Right forelimb (tissue), 1 donor: Measurements from ENCODE around the gene NFE2L2.
"Not testable (repeated sequence)": the region's sequence is repeated elsewhere in the genome, so short reads cannot be mapped to it uniquely, and the experiment has no call there.

Source experiments
- DNase-seq: peaks from one replicate; pipeline ENCODE4 v3.0.0-alpha.2; 2018

The NFE2L2 gene

GRCh38 chr2:177255227-177255601 is 9.3 kb downstream of the NFE2L2 start:
- no peak for DNase-seq

GRCh38 chr2:177254433-177255226 is 9.9 kb downstream of the NFE2L2 start:
- DNase-seq, result no peak

- DNase-seq, result no peak
These were observed 10.8 kb downstream of the NFE2L2 start for GRCh38 chr2:177253704-177254103.

- DNase-seq, result no peak
These were observed 11.6 kb downstream of the NFE2L2 start for GRCh38 chr2:177252808-177253531.

GRCh38 chr2:177251165-177251542 is 13.4 kb downstream of the NFE2L2 start:
- DNase-seq, result no peak

GRCh38 chr2:177250461-177250860 is 14.1 kb downstream of the NFE2L2 start:
- no peak for DNase-seq

- no peak for DNase-seq
These were observed 15.5 kb downstream of the NFE2L2 start for GRCh38 chr2:177249038-177249437.

GRCh38 chr2:177247693-177248262 is 16.7 kb downstream of the NFE2L2 start:
- no peak for DNase-seq

GRCh38 chr2:177246523-177247030 is 17.9 kb downstream of the NFE2L2 start:
- DNase-seq, result not testable (repeated sequence)

- DNase-seq, result no peak
These were observed 18.5 kb downstream of the NFE2L2 start for GRCh38 chr2:177246000-177246399.

GRCh38 chr2:177245010-177245422 is 19.5 kb downstream of the NFE2L2 start:
- DNase-seq, result no peak

GRCh38 chr2:177244244-177244771 is 20.2 kb downstream of the NFE2L2 start:
- DNase-seq, result no peak

- DNase-seq, result no peak
These were observed 21.1 kb downstream of the NFE2L2 start for GRCh38 chr2:177243476-177243875.

- DNase-seq, result no peak
These were observed 21.5 kb downstream of the NFE2L2 start for GRCh38 chr2:177243073-177243472.

- DNase-seq, result no peak
These were observed 22.2 kb downstream of the NFE2L2 start for GRCh38 chr2:177242121-177242987.

GRCh38 chr2:177241711-177242120 is 22.8 kb downstream of the NFE2L2 start:
- no peak for DNase-seq

- no peak for DNase-seq
These were observed 24.4 kb downstream of the NFE2L2 start for GRCh38 chr2:177239932-177240630.

- DNase-seq, result no peak
These were observed 25.5 kb downstream of the NFE2L2 start for GRCh38 chr2:177239053-177239452.

GRCh38 chr2:177237932-177238331 is 26.6 kb downstream of the NFE2L2 start:
- DNase-seq, result no peak

GRCh38 chr2:177235855-177236437 is 28.6 kb downstream of the NFE2L2 start:
- DNase-seq, result no peak

- DNase-seq, result no peak
These were observed 30.3 kb downstream of the NFE2L2 start for GRCh38 chr2:177234267-177234666.
